Transverse colon (tissue), 4 donors: Measurements from ENCODE around the gene TIAM1. TPM values are rescaled to one million over a fixed set of nuclear protein-coding genes. Genes with fewer than 3 reads are reported as not detected.

ENCODE experiments used
- DNase-seq: peaks from one replicate; pipeline ENCODE4 v3.0.0-alpha.2; 2019
- H3K27ac ChIP-seq, 4 donors: fragments of 200-600 bp; sonication (generic); 2 replicates each; pipeline ENCODE4 v1.5.1; 2016 to 2018; ENCODE audit warnings: inconsistent platforms in 4 of 4
- H3K27me3 ChIP-seq: fragments of 200-600 bp; sonication (generic); 2 replicates; pipeline ENCODE4 v1.5.1; 2017; ENCODE audit warnings: inconsistent platforms
- H3K36me3 ChIP-seq, 4 donors: fragments of 200-600 bp; sonication (generic); 2 replicates each; pipeline ENCODE4 v1.5.1; 2017 to 2019; ENCODE audit warnings: inconsistent platforms in 4 of 4
- H3K4me1 ChIP-seq, 4 donors: fragments of 200-600 bp; sonication (generic); 2 replicates each; pipeline ENCODE4 v1.5.1; 2017 to 2020; ENCODE audit warnings: inconsistent platforms in 4 of 4
- H3K4me3 ChIP-seq, 4 donors: fragments of 200-600 bp; sonication (generic); 1 replicate in 1 of 4; 2 replicates in 3 of 4; pipeline versions ENCODE4 v1.5.1 to v1.6.1; 2017 to 2019; ENCODE audit warnings: inconsistent platforms in 4 of 4
- H3K9me3 ChIP-seq, 2 donors: fragments of 200-600 bp; sonication (generic); 2 replicates each; pipeline ENCODE4 v1.5.1; 2017 to 2019; ENCODE audit warnings: inconsistent platforms in 2 of 2
- CTCF ChIP-seq, 5 experiments: fragments of 200-600 bp in 3 of 5; fragments of 450-650 bp in 2 of 5; sonication (generic) in 3 of 5; IDR thresholded peaks; 1 replicate in 2 of 5; 2 replicates in 3 of 5; pipeline ENCODE4 v1.5.1; 2016 to 2017; ENCODE audit warnings: antibody characterized with exemption in 5 of 5, inconsistent platforms in 3 of 5, mild to moderate bottlenecking in 2 of 5, moderate library complexity in 1 of 5
- EP300 ChIP-seq: sonication (generic); formaldehyde crosslinking; IDR thresholded peaks from one replicate; pipeline ENCODE4 v1.6.1; 2017; ENCODE audit warnings: antibody characterized with exemption, low read depth
- POLR2A ChIP-seq: fragments of 450-650 bp; IDR thresholded peaks from one replicate; pipeline ENCODE4 v1.6.1; 2016; ENCODE audit warnings: antibody characterized with exemption, mild to moderate bottlenecking, moderate library complexity
- POLR2AphosphoS5 ChIP-seq, 3 donors: sonication (generic); formaldehyde crosslinking; IDR thresholded peaks; one replicate each; pipeline ENCODE4 v1.6.1; 2016; ENCODE audit warnings: antibody characterized with exemption in 3 of 3
- WGBS, 2 donors: methylation state at CpG; one replicate each; pipeline ENCODE4 v1.1.5; 2018; ENCODE audit warnings: low coverage in 1 of 2; 5-methylcytosine and 5-hydroxymethylcytosine counted together
- in situ Hi-C, 4 donors: fragments of 200-750 bp; cut with MboI; loops; one replicate each; pipeline versions ENCODE4 v1.15.0 to v1.15.1; 2017; ENCODE audit warnings: low sequenced_read_pairs in 3 of 4, low pct_ligation_motif_present in 1 of 4, low pct_unique_long_range_greater_than_20kb in 1 of 4
- intact Hi-C: fragments of 100-400 bp; cut with DNase I; formaldehyde crosslinking; loops from one replicate; pipeline ENCODE4 v1.15.1; 2023; ENCODE audit warnings: low total_unique reads
- total RNA-seq, 4 donors: library from RNA; depleted of rRNA; stranded (reverse); fragments of >200 nt; gene quantifications; one replicate each; pipeline ENCODE4 v1.1.0, GENCODE V29; 2016

The TIAM1 gene
- total RNA-seq, 4 donors from 2014 or later: 4.5 to 18.9 (median 6.5) TPM

- Histone ChIP-seq H3K36me3 (no peaks in the 10 kb centered on the region), H3K27ac (no peak overlapping the region), H3K4me3 (no peak overlapping the region), H3K9me3 (no peaks in the 10 kb centered on the region), H3K27me3 (no peaks in the 10 kb centered on the region), H3K4me1 (no peaks in the 10 kb centered on the region)
- TF ChIP-seq EP300 (no peak), POLR2AphosphoS5 (IDR thresholded peaks at IDR 0.05) (no peak), POLR2A (no peak), CTCF (IDR thresholded peaks at IDR 0.05) (no peak)
- in situ Hi-C loops: no loop called here
- no peak for DNase-seq
- 60 to 76% methylated on average over 1 to 5 of the region's 5 CpGs for WGBS, 2 donors
- intact Hi-C loops: no loop called here
These were observed 76.0 kb downstream of the TIAM1 start for GRCh38 chr21:31268090-31268489.

GRCh38 chr21:31267644-31268043 lies 76.4 kb downstream of the TIAM1 start:
- Histone ChIP-seq H3K27ac (no peak overlapping the region), H3K36me3 (no peaks in the 10 kb centered on the region), H3K27me3 (no peaks in the 10 kb centered on the region), H3K4me1 (no peaks in the 10 kb centered on the region), H3K4me3 (no peak overlapping the region), H3K9me3 (no peaks in the 10 kb centered on the region)
- TF ChIP-seq POLR2AphosphoS5 (IDR thresholded peaks at IDR 0.05): no peak
- TF ChIP-seq POLR2A: no peak
- TF ChIP-seq CTCF (IDR thresholded peaks at IDR 0.05): no peak
- no peak for TF ChIP-seq EP300
- 87 to 89% methylated on average over 4 of the region's 4 CpGs for WGBS, 2 donors
- intact Hi-C loops: no loop called here
- in situ Hi-C loops: no loop called here
- no peak for DNase-seq

- intact Hi-C loops: no loop called here
- H3K9me3 ChIP-seq: no peaks in the 10 kb centered on the region
- TF ChIP-seq EP300 (no peak), CTCF (IDR thresholded peaks at IDR 0.05) (no peak), POLR2AphosphoS5 (IDR thresholded peaks at IDR 0.05) (no peak), POLR2A (no peak)
- no peak overlapping the region for H3K4me3 ChIP-seq
- H3K27me3 ChIP-seq: no peaks in the 10 kb centered on the region
- DNase-seq: no peak
- H3K36me3 ChIP-seq: no peaks in the 10 kb centered on the region
- no peak overlapping the region for H3K27ac ChIP-seq
- 97 to 98% methylated on average over 18 of the region's 18 CpGs for WGBS, 2 donors
- no peaks in the 10 kb centered on the region for H3K4me1 ChIP-seq
- in situ Hi-C loops: no loop called here
These were observed 77.8 kb downstream of the TIAM1 start for GRCh38 chr21:31266241-31266640.

- H3K27me3 ChIP-seq: no peaks in the 10 kb centered on the region
- 63 to 74% methylated on average over 3 to 11 of the region's 11 CpGs for WGBS, 2 donors
- H3K27ac ChIP-seq: no peak overlapping the region
- H3K9me3 ChIP-seq: no peaks in the 10 kb centered on the region
- H3K4me1 ChIP-seq: no peaks in the 10 kb centered on the region
- no peak for TF ChIP-seq EP300
- TF ChIP-seq CTCF (IDR thresholded peaks at IDR 0.05): no peak
- no peak for TF ChIP-seq POLR2A
- no peak for TF ChIP-seq POLR2AphosphoS5 (IDR thresholded peaks at IDR 0.05)
- in situ Hi-C loops: no loop called here
- intact Hi-C loops: no loop called here
- no peaks in the 10 kb centered on the region for H3K36me3 ChIP-seq
- H3K4me3 ChIP-seq: no peak overlapping the region
- no peak for DNase-seq
These were observed 78.6 kb downstream of the TIAM1 start for GRCh38 chr21:31265366-31266013.
